ENCODE measurements around the gene STRA8. TPM values are rescaled to one million over a fixed set of nuclear protein-coding genes. Genes with fewer than 3 reads are reported as not detected.

Gene STRA8
- total RNA-seq, 1 experiment from 2014 or later, result not detected

DNA sequence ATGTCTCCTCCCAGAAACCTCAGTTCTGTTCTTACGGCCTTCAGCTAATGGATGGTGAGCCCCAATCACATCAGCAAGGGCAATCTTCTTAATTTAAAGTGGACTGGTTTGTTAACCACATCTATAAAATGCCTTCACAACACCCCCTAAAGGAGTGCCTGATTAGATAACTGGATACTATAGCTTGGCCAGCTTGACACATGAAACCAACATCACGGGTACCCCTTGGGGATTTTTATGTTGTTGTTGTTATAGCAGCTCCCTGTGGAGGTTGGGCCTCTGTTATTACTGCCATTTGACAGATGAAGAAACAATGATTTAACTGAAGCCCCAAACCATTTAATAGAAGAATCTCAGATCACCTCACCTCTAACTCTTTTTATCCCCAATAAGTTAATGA is 26.8 kb downstream of the STRA8 start:
- BruUV-seq (replicated peaks), result no TSS peak
- DNase-seq (ENCODE audit: unreplicated experiment), result no peak
- ChIA-PET CTCF (interaction anchor here (0.9 to 3.1 kb wide), 2 partner anchors 12 to 14 kb away, joined by 4 to 22 read pairs; no protein-coding TSS in a partner anchor), POLR2A (no interaction called here)
- peaks cover 4% of the 10 kb centered on the region for H3K36me3 Mint-ChIP-seq (ENCODE audit: insufficient read depth, unreplicated experiment)
- intact Hi-C loops (cut with micrococcal nuclease), result no loop called here
- no peak overlapping the region for H3K4me3 Mint-ChIP-seq (ENCODE audit: unreplicated experiment)
- H3K27me3 Mint-ChIP-seq (ENCODE audit: insufficient read depth, unreplicated experiment), result no peaks in the 10 kb centered on the region
- H3K9me3 Mint-ChIP-seq (ENCODE audit: unreplicated experiment), result no peaks in the 10 kb centered on the region
- TF ChIP-seq CTCF (IDR thresholded peaks at IDR 0.05; ENCODE audit: unreplicated experiment), result no peak
- no peaks in the 10 kb centered on the region for H3K4me1 Mint-ChIP-seq (ENCODE audit: insufficient read depth, unreplicated experiment)
- no peak overlapping the region for H3K27ac Mint-ChIP-seq (ENCODE audit: low read depth, unreplicated experiment)

GRCh38 chr7:135260930-135261721 is 27.5 kb downstream of the STRA8 start:
- CTCF ChIA-PET, result interaction anchor here (0.9 to 3.1 kb wide), 5 partner anchors 11 to 74 kb away, joined by 3 to 22 read pairs (median 3); no protein-coding TSS in a partner anchor
- intact Hi-C loops (cut with micrococcal nuclease), result no loop called here
- H3K4me1 Mint-ChIP-seq (ENCODE audit: insufficient read depth, unreplicated experiment), result no peaks in the 10 kb centered on the region
- BruUV-seq (replicated peaks), result no TSS peak
- TF ChIP-seq CTCF (IDR thresholded peaks at IDR 0.05; ENCODE audit: unreplicated experiment), result no peak
- no peaks in the 10 kb centered on the region for H3K27me3 Mint-ChIP-seq (ENCODE audit: insufficient read depth, unreplicated experiment)
- H3K36me3 Mint-ChIP-seq (ENCODE audit: insufficient read depth, unreplicated experiment), result no peaks in the 10 kb centered on the region
- DNase-seq (ENCODE audit: unreplicated experiment), result no peak
- POLR2A ChIA-PET, result no interaction called here
- H3K4me3 Mint-ChIP-seq (ENCODE audit: unreplicated experiment), result no peak overlapping the region
- H3K27ac Mint-ChIP-seq (ENCODE audit: low read depth, unreplicated experiment), result no peak overlapping the region
- H3K9me3 Mint-ChIP-seq (ENCODE audit: unreplicated experiment), result no peaks in the 10 kb centered on the region

DNA sequence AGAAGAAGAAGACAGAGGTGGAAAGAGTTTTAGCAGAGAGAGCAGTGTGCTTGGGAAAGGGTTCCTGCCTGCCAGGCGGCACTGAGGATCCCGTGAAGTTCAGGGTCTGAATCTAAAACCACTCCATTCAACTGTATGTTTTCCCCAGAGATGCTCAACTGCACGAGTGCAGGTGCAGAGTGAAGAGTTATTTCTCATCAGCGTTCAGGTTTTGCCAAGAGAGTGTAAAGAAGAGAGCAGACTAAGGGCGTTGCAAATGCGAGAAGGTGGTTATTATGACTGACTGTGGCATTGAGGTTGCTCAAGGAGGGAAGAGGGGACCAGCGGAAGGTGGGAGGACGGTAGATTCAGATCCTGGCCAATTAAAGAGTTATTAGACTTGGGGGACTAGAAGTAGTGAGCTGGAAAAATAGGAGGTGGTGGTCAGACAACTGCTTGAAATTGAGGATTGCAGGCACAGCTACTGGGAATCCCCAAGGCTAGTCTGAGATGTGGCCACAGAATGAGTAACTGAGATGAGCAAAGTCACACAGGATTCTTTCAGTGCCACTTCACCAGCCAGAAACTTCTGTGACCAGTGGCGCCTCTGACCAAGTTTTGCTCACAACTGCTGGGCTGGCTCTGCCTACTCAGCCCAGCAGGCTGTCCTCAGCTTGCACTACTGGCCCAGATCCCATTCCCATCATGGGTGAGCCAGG is 29.1 kb downstream of the STRA8 start:
- ChIA-PET CTCF (interaction anchor here (0.5 to 2.5 kb wide), 5 partner anchors 12 to 343 kb away, joined by 3 to 31 read pairs (median 5); no protein-coding TSS in a partner anchor), POLR2A (interaction anchor here (1.3 kb wide), 1 partner anchor 8 kb away, joined by 3 read pairs; no protein-coding TSS in a partner anchor)

More for the DNA sequence above, 29.1 kb downstream of the STRA8 start:
- no peaks in the 10 kb centered on the region for H3K36me3 Mint-ChIP-seq (ENCODE audit: insufficient read depth, unreplicated experiment)
- intact Hi-C loops (cut with micrococcal nuclease), result no loop called here
- no peak for DNase-seq (ENCODE audit: unreplicated experiment)
- TF ChIP-seq CTCF (IDR thresholded peaks at IDR 0.05; ENCODE audit: unreplicated experiment), result no peak
- no peak overlapping the region for H3K4me3 Mint-ChIP-seq (ENCODE audit: unreplicated experiment)
- H3K4me1 Mint-ChIP-seq (ENCODE audit: insufficient read depth, unreplicated experiment), result no peaks in the 10 kb centered on the region
- peaks cover 15% of the 10 kb centered on the region for H3K27me3 Mint-ChIP-seq (ENCODE audit: insufficient read depth, unreplicated experiment)
- H3K27ac Mint-ChIP-seq (ENCODE audit: low read depth, unreplicated experiment), result no peak overlapping the region
- H3K9me3 Mint-ChIP-seq (ENCODE audit: unreplicated experiment), result no peaks in the 10 kb centered on the region
- no TSS peak for BruUV-seq (replicated peaks)
